Left renal pelvis (tissue), 4 donors: ENCODE results near the gene PIEZO2. TPM values are rescaled to one million over a fixed set of nuclear protein-coding genes. Genes with fewer than 3 reads are reported as not detected.
"Not testable (repeated sequence)": the region's sequence is repeated elsewhere in the genome, so short reads cannot be mapped to it uniquely, and the experiment has no call there.

ENCODE experiments used
- DNase-seq, 4 donors: peaks; one replicate each; pipeline ENCODE4 v3.0.0-alpha.2; 2013; ENCODE audit warnings: low read depth in 4 of 4, low spot score in 3 of 4
- polyA plus RNA-seq, 4 donors: library from polyadenylated mRNA; unstranded; fragments of 120-200 nt; gene quantifications; one replicate each; pipeline ENCODE4 v1.2.1, GENCODE V29; 2013; ENCODE audit not compliant: insufficient read length in 4 of 4

Gene PIEZO2
- polyA plus RNA-seq, 4 donors: 14.7 to 30.7 (median 19.1) TPM

DNA sequence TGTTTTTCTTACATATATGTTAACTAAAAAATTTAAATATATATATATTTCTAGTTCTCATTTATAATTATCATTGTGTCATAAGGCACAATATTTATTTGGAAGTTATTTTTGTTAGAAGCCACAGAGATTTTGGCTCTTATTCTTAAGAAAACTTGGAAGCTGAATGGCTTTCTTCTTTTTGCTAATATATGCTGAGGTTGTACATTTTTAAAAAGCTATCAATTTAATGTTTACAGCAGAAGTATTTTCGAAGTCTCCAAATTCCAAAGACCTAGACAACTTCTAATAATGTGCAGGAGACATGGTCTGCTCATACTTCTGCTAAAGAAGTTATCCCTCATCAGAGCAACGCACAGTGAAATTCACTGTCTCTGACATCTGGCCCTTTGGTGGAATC is 3.7 kb upstream of the PIEZO2 start:
- DNase-seq: no peak

DNA sequence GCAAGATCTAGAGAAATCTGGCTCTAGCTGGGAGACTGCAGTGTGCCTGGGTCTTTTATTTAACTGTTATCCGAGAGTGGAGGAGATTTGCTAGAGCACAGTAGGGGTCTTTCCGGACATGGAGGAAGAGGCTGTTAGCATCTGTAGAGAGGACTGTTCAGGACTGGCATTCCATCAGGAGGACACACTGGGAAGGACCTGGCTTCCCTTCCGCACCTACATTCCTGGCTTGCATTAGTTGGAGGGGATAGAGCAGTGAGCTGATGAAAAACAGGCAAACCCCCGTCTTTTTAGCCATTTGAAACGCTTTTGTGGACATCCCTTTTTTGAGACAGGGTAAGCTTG is 874 bp upstream of the PIEZO2 start:
- no peak for DNase-seq

DNA sequence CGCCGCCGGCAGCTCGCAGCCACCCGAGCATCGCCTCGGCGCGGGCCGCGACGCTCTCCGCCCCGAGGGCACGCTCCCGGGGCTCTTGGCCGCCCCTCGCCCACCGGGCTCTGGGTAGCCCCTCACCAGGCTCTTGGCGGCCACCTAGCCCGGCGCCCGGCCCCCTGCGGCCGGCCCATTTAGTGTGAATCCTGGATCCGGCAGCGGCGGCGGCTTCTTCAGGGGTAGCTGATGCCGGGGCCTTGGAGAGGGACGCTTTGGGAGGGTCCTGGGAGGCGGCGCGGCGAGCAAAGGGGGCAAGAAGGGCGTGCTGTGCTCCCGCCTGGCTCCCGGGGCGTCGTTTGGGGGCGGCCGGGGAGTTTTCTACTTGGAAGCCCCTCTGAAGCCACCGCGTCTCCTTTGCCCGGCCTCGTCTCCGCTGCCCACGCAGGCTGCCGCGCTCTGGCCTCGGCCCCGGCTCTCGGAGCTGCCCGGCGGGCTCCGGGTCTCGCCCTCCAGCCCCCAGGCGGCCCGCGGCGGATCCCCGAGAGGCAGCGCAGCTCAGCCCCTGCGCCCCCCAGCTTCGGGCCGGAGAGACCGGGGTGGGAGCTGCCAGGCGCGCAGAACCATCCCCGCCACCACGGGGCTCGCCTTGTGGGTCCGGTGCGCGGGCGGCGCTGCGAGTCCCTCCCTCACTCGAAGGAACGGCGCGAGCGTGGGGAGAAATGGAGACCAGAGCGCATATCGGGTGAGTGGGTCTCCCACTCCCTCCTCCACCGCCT is 509 bp downstream of the PIEZO2 start:
- DNase-seq: no peak

DNA sequence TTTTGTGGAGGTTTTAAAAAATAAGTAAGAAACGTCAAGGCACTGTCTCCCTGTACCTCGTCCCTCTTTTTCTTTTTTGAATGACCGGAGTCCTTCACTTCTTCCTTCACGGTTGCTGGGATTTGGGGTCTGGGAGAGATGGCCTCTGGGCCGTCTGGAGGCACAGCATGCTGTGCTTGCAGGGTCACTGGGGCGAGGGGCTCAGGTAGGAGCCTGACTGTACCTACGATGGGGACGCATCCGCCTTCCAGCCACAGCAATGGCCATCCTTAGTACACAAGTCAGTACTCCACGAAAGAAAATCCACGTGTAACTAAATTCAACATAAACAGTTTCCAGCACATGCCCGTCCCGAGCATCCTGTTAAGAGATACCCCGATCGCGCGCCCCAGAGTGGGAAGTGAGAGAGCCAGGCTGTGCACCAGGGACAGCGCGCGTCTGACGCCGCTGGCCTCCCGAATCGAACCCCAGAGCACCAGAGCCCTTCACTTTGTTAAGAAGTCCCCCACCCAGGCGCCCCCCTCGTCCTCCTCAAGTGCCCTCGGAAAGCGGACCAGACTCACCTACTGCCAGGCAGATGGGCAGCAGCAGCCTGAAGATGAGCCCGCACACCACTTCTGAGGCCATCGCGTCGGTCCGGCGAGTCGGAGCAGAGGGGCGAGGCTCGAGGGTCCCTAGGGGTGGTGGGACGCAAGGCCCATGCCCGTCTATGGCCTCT is 1.2 kb downstream of the PIEZO2 start:
- DNase-seq: no peak

DNA sequence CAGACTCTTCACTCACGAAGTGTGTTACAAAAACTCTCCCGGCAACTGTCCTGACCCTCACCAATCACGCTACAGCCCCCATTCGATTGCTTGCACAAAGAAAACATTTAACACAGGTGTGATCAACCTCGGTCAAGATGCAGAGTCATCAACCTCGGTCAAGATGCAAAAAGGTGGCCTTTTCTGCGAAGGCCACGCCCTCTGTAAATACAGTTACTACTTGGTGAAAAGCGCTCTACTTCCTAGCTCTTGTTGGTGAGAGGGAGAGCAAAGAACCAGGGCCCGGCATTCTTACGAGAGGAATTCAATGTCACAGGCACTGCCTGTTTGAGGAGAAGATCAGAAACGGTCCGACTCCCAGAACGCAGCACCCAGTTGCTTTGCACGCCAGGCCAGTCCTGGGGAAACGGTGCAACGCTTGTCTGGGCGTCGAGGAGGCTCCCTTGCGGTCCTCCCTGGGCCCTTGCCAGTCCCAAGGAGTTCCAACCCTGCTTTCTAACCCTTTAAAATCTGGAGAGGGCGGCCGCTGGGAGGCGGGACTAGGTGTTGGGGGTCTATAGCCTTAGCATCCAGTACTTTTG is 1.9 kb downstream of the PIEZO2 start:
- no peak for DNase-seq

DNA sequence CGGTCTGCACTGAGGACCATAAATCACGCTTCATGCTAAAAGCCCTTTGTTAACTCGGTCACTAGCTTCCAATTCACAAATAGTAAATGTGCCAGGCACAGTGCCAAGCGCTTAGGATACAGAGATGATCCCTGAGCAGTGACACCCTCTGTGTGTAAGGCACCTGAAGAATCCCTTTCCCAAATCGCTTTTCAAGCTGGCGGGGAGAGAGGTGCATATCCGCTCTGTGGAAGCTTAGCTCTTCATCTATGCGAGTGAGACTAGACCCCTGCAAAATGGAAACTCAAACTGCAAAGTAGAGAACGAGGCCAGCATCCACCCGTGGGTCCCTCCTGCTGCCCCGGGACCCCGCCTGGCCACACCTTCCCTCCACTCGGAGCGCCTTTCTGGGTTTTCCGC is 2.4 kb downstream of the PIEZO2 start:
- no peak for DNase-seq

DNA sequence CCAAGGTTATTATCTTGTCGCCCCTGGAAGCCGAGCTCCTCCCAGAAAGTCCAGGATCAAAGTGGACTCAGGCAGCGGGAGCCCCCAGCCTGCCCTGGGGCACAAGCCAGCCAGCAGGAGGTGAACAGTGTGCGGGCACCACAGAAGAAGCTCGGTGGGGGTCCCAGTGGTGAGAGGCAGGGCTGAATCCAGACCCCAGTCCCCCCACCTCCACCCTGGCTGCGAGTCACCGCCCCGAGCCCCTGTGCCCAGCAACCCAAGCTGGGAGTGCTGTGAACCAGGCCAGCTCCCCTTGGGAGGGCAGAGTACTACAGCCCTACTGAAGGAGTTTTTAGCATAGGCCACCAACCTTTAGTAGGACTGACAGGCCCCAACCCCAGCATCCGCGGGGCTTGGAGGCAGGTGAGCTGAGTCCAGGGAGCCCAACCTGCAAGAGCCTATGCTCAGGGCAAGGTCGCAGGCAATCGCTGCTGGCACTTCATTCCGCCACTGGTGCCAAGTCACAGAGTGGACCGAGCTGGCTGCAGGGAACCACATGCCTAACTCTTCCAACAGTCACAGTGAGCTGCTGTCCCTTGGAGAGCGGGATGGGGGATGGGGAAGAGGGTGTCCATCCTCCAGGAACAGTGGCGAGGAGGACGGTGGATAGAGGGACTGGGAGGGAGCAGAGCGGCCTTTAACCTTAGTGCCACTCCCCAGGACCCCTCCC is 3.0 kb downstream of the PIEZO2 start:
- no peak for DNase-seq

DNA sequence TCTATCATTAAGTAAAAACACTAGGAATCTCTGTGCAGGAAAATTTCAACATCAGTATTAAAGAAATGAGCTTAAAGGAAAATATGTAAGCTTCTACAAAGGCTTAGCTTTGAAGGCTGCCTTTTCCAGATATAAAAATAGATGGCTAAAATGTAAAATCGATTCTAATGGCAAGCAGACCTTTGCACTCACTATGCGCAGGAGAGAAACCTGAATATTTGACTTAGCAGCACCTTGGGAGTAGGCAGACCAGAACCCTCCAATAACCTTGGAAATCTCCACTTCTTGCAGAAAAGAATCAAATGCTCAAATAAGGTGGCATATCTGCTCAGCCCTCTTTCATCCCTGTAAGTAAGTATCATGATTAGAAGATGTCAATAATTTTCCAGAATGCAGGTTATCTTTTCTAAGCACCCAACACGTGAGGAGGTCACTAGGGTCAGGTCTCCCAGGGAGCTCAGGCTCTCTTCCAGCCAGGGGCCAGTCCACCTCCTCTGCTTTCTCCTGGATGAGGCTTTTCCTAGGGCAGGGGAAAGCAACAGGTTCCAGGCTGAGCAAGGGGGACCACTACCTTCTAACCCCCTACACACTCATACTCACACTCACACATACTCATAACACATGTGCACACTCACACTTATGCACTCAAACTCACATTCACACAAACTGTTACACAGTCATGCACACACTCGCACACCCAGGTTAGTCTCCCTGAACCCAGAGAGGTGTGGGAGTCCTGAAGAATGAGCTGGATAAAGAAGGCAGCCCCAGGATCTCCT is 3.8 kb downstream of the PIEZO2 start:
- DNase-seq: no peak

DNA sequence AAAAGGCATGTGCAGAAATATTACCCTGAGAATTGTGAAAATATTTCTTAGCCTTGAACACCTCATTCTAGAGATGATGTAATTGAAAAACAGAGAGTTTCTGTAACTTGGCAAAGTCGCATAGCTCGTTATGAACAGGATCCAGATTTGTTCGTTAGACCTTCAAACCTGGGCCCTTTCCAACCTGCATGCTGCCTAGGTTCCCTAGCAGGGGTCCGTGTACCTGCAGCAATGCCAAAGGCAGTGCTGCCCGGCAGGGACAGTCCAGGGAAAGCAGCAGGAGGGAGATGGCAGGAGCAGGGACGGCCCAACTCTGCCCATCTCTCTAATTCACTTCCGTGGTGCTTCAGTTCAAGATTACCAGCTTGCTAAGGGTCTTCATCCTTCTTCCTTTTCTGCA is 12.0 kb downstream of the PIEZO2 start:
- no peak for DNase-seq

DNA sequence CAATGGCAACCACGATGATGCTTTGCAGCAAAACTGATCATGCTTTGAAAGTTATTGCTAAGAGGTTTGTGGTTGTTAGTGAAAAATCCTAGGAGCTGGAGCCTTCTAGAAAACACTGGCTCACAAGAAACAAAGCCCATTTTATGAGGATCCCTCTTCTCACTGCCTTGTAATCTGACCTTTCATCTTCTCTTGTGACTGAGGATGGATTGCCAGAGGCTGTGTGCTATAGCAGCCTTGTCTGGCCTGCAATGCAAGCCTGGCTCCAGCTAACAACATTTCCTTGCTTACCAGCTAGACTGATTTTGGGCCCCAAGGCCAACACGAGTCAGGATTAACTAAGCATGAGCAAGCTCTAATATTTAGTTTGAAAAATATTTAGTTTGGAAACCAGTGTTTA is 13.1 kb downstream of the PIEZO2 start:
- DNase-seq: no peak

DNA sequence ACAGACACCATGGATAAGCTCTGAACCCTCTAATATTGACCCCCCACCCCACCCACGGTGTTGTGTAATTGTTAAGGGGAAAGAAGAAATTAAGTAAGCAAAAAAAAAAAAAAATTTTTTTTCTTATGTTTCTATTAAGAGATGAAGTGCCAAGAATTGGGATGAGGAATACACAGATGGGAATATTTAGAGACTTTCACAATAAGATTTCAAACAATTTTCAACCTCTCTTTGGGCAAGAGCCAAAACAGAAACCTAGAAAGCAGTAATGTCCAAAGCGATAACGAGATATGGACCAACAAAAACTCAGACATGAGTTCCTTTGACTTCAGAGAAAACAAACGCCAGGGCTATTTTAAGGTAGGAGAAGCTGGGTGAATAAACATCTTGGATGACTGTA is 14.4 kb downstream of the PIEZO2 start:
- no peak for DNase-seq

DNA sequence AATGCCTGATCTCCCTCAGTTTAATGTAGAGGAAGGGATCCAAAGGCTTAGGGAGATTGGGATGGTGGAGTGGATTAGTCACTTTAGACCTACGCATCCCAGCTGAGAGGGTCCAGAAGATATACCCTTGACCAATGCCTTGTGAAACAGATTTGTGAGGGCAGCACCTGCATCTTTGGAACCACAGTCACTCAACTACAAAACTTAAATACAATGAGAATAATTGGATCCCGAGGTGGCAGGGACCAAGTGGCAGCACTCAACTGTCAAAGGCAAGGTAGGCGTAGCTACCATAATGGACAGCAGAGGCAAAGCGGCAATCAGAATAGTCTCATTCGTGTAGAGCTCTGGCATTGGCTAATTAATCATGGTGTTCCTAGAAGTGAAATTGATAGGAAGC is 20.3 kb downstream of the PIEZO2 start:
- DNase-seq: not testable (repeated sequence)

DNA sequence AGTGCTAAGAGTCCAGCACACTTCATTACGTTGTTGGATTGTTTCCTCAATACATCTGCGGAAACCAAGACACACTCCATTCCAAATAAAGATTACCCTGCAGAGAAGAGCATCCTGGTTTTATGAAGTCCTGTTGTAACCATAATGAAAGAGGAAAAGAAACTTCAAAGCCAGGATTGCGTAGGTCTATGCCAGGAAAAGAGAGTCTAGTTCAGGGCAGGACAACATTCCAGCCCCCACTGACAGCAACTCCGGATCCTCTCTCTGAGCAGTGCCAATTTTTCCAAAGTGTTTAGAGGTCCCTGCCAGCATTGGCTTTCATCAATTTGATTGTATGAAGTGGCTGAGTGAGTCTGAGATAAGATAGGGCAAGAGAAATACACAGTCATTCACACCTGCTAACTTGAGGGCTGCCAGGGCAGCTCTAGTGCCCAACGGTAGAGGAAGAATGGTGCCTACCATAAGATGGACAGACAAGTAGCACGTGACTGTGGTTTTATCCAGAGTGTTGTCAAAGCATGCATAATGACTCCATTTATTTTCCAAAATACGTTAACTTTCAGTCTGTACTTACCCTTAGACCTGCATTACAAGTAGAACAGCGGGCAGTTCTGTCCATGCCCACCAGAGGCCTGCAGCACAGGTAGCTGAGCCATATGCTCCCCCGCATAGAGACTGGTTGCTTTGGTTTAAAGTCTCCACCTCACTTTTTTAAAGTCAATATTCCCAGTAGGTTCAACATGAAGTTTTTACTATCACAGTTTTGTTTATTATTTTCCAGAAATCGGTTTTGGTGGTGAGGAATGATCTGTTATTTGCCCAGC is 23.7 kb downstream of the PIEZO2 start:
- DNase-seq: no peak

DNA sequence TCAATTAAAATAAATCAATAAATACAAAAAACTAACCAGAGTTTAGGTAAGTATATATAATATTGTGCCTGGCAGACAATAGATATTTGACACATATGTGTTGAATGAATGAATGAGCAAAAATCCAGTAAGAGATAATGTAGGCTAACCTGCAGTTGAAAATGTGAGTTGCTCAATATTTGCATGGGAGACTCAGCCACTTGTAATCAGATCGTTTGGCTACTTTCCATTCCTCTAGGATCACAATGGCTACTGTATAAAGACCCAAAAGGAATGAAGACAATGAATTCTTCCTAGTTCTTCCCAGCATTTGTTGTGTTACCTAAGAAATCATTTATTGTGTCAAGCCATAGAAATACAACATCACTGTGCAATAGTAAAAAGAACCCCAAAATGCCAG is 25.3 kb downstream of the PIEZO2 start:
- DNase-seq: no peak

DNA sequence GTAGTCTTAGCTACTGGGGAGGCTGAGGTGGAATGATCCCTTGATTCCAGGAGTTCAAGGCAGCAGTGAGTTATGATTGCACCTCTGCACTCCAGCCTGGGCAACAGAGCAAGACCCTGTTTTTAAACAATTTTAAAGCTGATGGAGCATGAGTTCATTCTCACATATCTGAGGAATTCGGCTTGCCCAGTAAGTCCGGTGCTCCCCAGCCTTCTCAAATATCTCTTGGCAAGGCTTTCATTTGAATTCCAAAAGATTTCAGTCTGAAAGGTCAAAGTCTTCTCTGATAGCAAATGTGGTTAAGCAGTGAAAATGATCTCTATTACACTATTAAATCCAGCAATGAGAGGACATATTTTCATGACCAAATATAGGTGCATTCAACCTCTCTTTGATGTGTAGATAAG is 27.9 kb downstream of the PIEZO2 start:
- DNase-seq: no peak

DNA sequence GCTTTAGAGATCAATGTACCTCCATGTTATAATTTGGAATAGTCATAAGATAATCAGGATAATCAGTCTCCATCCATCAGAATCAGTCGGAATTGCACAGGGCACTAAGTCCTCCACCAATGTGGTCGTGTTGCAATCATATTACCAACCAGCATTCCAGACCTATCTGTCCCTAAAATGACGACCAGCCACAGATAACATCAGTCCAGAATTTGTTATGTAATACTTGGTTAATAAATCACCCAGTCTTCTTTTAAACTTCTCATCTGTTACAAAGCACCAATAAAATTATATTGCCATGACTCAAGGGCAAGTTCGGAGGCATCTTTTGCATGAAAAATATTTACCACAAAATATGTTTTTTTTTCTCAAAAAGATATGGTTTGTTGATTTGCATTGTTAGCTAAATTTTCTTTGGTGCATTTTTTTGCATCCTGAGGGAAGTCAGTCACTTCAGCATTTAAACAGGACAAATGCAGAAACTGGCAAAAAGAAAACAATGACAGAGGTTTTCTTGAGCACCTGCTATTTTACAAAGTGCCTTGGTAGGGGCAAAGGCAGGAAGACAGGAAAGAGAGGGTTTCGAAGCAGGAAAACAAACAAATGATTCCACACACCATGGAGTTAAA is 29.3 kb downstream of the PIEZO2 start:
- DNase-seq: no peak

DNA sequence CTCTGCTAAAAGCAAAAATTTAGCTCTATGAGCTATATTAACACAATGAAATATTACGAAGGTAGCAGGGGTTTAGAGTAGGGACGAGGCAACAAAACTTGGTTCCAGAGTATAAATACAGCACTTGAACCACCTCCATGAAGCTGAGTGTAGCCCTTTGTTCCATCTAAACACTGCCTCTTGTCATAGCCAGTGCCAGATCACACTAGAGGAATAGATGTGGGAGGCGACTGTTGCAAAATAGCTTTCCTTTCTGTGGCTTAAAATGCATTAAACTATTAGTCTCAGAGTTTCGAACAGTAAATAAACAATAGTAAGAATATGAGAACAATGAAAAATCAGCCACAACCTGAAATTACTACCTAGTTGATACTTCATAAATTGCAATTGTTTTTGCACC is 29.8 kb downstream of the PIEZO2 start:
- no peak for DNase-seq

DNA sequence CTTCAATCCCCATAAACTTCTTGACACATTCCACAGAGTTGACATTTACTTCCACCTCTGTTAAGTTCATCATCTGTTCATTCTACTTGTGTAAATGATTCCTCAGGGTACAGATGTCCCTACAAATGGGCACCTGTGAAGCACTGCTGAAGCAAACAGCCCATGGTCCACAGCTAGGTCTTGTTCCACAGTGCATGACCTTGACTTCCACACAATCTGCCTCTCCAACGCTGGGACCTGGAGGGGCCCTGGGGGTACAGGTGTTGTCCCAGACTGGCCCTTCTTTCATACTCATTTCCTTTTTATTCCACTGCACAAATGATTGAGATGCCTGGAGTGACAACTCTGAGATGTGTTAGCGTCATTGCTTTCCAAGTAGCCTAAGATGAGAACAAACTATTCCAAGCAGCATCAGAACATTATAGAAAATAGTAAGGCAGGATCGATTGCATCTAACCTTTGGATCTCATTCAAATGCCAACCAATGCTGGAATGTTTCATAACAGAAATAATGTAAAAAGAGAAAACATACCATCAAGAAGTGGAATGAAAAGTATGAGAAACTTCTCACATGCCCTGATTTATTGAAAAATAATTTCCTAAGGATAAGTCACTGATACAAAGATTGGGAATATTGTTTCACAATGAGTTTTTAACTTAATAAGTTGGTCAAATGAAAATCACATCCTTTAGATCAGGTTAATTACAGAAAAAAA is 31.2 kb downstream of the PIEZO2 start:
- no peak for DNase-seq

DNA sequence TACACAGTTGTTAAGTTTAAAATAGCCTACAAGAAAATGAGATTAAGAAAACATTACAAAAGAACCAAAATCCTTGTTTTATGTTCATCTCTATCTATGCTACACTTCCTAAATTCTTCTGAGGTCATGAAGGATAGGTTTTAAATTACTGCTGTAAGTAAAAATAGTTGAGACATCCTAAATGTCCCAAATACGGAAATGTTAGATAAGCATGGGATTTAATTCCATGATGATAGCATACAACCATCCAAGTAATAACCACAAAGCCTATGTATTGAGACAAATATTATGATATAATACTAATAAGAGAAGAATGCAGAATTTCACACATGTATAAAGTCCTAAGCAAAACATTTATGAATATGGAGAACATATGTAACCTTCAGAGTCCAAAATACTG is 34.1 kb downstream of the PIEZO2 start:
- DNase-seq: no peak
